IPS-15b (cell line): Measurements from ENCODE around the gene MTFP1.

Experiments
- H3K27me3 ChIP-seq: one replicate; pipeline ENCODE4 v1.6.1; 2013; ENCODE audit warnings: low read length; ENCODE audit not compliant: control insufficient read depth, insufficient read depth
- H3K36me3 ChIP-seq: one replicate; pipeline ENCODE4 v1.6.1; 2013; ENCODE audit warnings: low read length; ENCODE audit not compliant: control insufficient read depth, insufficient read depth
- H3K4me1 ChIP-seq: one replicate; pipeline ENCODE4 v1.6.1; 2013; ENCODE audit warnings: mild to moderate bottlenecking, low read length; ENCODE audit not compliant: control insufficient read depth, insufficient read depth
- H3K4me3 ChIP-seq: one replicate; pipeline ENCODE4 v1.5.1; 2013; ENCODE audit warnings: low read depth, low read length
- H3K9ac ChIP-seq: one replicate; pipeline ENCODE4 v1.6.1; 2013; ENCODE audit warnings: low read depth, mild to moderate bottlenecking, low read length
- H3K9me3 ChIP-seq: one replicate; pipeline ENCODE4 v1.6.1; 2013; ENCODE audit warnings: mild to moderate bottlenecking, low read length; ENCODE audit not compliant: control insufficient read depth, insufficient read depth

Gene MTFP1

DNA sequence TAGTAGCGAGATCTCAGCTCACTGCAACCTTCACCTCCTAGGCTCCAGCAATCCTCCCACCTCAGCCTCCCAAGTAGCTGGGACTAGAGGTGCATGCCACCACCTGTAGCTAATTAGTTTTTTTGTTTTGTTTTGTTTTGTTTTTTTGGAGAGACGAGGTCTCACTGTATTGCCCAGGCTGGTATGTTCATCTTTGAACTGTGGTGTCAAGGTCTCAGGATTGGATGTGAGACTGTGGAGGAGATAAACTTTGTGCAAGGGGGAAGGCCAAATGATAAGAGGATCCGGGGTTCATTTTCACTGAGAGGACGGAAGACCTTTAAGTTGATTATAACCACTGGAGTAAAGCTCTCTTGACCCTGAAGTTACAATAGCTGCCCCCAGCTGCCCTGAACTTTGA, 19.8 kb upstream of the MTFP1 start:
- Histone ChIP-seq H3K4me3 (no peak overlapping the region), H3K4me1 (peaks cover 7% of the 10 kb centered on the region), H3K9me3 (no peaks in the 10 kb centered on the region), H3K36me3 (peaks cover 12% of the 10 kb centered on the region), H3K9ac (no peak overlapping the region), H3K27me3 (no peaks in the 10 kb centered on the region)

DNA sequence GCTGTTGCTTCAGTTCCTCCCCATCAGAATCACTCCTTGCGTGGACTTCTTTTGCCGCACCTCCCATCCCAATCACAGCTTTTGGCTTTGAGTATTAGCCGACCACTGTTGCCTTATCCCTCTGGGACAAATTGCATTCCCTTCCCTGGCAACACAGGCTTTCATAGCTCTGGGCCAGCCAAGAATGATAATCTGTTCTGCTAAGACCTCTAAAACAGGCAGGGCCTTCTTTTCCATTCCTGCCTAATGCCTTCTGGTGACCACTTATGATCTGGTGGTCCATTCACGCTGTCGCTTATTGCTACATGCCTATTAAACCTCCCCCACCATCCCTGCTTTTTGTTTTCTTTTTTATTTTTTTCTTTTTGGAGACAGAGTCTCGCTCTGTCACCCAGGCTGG, 19.2 kb upstream of the MTFP1 start:
- Histone ChIP-seq H3K27me3 (no peaks in the 10 kb centered on the region), H3K36me3 (peaks cover 12% of the 10 kb centered on the region), H3K4me1 (peaks cover 7% of the 10 kb centered on the region), H3K9ac (no peak overlapping the region), H3K9me3 (no peaks in the 10 kb centered on the region), H3K4me3 (no peak overlapping the region)

DNA sequence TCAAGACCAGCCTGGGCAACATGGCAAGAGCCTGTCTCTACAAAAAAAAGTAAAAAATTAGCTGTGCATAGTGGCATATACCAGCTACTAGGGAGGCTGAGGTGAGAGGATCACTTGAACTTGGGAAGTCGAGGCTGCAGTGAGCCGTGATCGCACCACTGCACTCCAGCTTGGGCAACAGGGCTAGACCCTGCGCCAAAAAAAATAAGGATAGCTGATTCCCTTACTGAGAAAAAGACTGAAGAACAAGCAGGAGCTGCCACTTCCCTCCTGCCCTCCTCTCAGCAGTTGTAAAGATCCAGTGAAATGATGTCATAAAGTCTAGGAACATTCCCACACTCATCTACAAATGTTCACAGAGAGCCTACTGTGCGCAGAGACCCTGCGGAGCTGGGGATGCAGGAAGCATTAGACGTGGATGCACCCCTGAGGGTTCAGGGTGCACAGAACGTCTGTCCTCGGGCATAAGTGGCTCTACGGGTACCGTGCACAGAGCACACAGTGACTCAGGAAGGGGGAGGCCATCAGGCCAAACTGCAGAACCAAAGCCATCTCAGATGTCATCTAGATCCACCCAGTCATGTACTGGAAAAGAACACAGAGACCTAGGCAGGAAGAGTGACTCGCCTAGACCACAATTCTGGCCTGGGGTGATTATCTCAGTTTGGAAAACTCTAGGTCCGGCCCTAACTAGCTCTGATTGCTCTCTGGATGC, 17.0 kb upstream of the MTFP1 start:
- Histone ChIP-seq H3K9me3 (no peaks in the 10 kb centered on the region), H3K36me3 (peaks cover 16% of the 10 kb centered on the region), H3K9ac (no peak overlapping the region)

DNA sequence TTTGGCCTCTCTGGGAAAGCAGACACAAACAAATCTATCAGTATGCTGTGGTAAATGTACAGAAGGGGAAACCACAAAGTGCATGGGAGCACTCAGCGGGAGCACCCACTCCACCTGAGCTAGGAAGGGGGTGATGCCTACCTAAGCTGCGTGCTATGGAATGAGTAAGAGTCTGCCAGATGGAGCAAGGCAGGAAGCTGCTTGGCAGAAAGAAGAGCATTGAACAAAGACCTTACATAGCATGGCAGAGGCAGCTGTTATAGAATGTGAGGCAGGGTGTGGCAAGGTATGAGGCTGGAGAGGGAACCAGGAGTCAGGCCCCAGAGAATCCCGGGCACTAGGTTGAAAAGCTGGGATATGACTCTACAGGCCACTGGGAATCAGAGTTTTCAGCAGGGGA, 13.8 kb upstream of the MTFP1 start:
- no peaks in the 10 kb centered on the region for H3K4me1 ChIP-seq
- peaks cover 21% of the 10 kb centered on the region for H3K36me3 ChIP-seq

More for the DNA sequence above, 17.0 kb upstream of the MTFP1 start:
- Histone ChIP-seq H3K27me3 (no peaks in the 10 kb centered on the region), H3K4me3 (no peak overlapping the region), H3K4me1 (no peaks in the 10 kb centered on the region)

DNA sequence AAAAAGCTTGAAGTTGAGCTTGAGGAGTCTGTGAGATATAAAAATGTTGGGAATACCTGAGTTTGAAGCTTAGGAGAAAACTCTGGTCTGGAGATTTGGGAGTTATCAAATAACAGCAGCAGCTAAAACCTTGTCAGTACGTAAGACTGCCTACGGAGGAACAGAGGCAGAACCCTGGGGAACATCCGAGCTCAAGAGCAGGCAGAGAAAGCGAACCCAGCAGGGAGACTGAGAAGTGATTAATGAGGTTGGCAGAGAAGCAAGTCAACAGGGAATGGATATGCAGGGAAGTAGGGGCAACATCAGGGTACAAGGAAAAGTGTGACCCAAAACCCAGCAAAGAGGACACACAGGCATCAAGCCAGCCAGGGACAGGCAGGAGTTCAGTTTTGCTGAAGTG, 12.6 kb upstream of the MTFP1 start:
- Histone ChIP-seq H3K4me1 (no peaks in the 10 kb centered on the region), H3K9ac (no peak overlapping the region), H3K36me3 (peaks cover 15% of the 10 kb centered on the region), H3K4me3 (no peak overlapping the region), H3K27me3 (no peaks in the 10 kb centered on the region), H3K9me3 (no peaks in the 10 kb centered on the region)

More for the DNA sequence above, 13.8 kb upstream of the MTFP1 start:
- Histone ChIP-seq H3K27me3 (no peaks in the 10 kb centered on the region), H3K4me3 (no peak overlapping the region), H3K9me3 (no peaks in the 10 kb centered on the region), H3K9ac (no peak overlapping the region)

DNA sequence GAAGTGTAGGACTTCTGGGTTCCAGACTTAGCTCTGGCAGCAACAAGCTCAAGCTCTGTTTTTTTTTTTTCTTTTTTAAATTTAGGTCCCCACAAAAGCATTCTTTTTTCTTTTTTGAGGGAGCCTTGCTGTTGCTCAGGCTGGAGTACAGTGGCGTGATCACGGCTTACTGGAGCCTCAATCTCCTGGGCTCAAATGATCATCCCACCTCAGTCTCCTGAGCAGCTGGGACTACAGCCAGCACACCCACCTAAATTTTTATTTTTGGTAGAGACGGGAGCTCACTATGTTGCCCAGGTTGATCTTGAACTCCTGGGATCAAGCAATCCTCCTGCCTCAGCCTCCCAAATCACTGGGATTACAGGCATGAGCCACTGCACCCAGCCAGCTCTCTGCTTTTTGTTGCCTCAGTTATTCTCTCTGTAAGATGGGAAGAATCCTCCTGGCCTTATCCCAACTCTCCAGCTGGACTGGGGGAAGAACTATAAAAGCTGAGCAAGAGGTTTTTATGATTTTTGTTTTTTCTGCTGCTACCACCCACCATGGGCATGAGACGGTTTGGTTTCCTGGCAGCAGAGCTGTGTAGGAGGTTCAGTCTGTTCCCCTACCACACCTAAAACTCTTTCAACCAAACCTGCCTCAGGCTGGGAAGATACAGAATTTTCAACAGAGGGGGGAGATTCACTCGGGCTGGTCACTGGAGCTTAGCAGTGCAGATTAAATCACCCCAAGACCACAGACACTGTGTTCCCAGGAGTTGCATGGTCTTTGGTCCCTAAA, 11.6 kb upstream of the MTFP1 start:
- no peak overlapping the region for H3K4me3 ChIP-seq
- H3K27me3 ChIP-seq = no peaks in the 10 kb centered on the region
- peaks cover 15% of the 10 kb centered on the region for H3K36me3 ChIP-seq
- H3K4me1 ChIP-seq = no peaks in the 10 kb centered on the region
- H3K9me3 ChIP-seq = no peaks in the 10 kb centered on the region
- H3K9ac ChIP-seq = no peak overlapping the region

DNA sequence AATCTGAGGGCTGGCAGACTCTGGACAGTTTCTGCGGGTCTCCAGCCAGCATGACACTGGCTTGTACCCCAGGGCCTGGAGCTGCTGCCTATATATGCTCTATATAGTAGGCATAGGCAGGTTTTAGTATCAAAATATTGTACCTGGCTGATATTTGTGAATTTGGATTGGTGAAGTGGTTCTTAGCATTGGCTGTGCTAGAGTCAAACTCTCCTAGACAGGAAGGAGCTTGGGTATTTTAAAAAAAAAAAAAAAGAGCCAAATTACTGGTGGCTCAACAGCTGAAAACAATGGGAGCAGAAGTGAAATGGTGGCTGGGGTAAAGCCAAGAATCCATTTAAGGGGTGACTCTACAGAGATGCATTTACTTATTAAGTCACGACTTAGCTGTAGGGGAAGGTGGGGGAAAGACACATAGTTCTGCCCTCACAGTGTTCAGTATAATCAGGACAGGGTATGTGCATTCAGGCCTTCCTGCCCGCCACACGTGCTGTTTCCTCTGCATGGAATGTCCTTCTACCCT, 11.0 kb upstream of the MTFP1 start:
- Histone ChIP-seq H3K27me3 (no peaks in the 10 kb centered on the region), H3K36me3 (peaks cover 15% of the 10 kb centered on the region), H3K4me1 (no peaks in the 10 kb centered on the region), H3K9ac (no peak overlapping the region), H3K4me3 (no peak overlapping the region), H3K9me3 (no peaks in the 10 kb centered on the region)

DNA sequence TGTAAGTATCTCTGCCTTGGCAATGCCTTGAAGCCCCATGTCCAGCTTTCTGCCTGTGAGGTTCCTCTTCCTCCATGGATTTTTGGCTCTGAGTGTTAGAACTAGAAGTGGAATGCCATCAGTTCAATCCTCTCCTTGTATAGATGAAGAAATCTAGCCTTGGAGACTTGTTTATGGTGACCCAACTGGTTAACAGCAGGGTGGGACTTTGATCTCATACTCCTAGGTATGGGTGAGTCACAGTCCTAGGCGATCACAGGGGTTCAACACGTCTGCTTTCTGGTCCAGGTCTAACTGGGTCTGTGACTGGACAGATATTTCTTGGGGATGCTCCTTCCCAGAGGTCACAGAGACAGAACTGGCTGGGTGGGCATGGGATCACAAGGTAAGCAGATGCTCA, 9.2 kb upstream of the MTFP1 start:
- no peak overlapping the region for H3K9ac ChIP-seq
- peaks cover 11% of the 10 kb centered on the region for H3K36me3 ChIP-seq
- H3K4me1 ChIP-seq = no peaks in the 10 kb centered on the region
- H3K9me3 ChIP-seq = no peaks in the 10 kb centered on the region
- H3K27me3 ChIP-seq = no peaks in the 10 kb centered on the region
- no peak overlapping the region for H3K4me3 ChIP-seq

DNA sequence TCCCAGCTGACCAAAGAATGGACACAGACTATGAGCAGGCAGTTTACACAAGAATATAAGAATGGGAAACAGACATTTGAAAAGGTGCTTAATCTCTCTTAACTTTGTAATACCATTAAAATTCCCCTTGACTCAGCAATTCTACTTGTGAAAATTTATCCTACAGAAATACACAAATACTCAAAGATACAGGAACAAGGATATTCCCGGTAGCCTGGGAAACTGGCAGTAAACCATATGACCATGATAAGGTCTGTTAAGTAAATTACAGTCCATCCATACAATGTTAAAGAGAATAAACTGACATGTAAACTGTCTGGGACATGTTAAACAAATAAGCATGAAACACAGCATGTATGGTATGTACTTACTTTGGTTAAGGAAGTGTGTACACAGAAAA, 8.7 kb upstream of the MTFP1 start:
- Histone ChIP-seq H3K27me3 (no peaks in the 10 kb centered on the region), H3K9me3 (no peaks in the 10 kb centered on the region), H3K36me3 (peaks cover 9% of the 10 kb centered on the region), H3K4me1 (no peaks in the 10 kb centered on the region), H3K9ac (no peak overlapping the region), H3K4me3 (no peak overlapping the region)

DNA sequence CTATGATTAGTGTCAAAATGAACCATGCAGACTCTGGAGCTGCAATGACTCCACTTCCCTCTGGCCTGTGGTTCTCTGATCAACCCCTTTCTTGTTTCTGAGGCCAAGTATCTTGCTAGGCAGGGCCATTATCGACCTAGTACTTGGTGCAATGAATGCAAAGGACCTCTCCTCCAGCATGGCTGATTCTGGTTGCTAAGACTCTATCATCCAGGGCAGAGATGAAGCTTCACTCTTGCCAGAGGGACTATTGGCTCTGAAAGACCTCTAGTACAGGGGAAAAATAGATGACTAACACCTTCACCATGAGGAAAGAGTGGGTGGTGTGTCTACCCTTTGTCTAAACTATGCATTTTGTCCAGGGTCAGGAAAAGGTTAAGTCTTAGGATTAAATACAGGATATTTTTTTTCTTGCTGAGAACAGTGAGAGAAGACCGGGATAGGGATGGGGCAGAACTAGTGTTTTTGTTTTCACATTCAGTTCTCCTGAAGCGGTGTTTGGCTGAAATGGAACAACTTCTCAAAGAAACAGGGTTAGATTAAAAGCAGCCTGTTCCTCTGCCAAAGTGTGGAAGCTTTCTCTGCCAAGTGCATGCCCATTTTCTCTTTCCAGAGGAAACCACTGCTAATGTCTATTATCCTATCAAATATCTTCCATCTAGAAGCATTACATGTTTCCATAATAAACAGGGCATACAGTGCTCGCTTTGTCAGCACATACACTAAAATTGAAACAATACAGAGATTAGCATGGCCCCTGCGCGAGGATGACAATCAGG, 5.0 kb upstream of the MTFP1 start:
- Histone ChIP-seq H3K36me3 (peaks cover 7% of the 10 kb centered on the region), H3K9ac (no peak overlapping the region), H3K4me3 (no peak overlapping the region)

DNA sequence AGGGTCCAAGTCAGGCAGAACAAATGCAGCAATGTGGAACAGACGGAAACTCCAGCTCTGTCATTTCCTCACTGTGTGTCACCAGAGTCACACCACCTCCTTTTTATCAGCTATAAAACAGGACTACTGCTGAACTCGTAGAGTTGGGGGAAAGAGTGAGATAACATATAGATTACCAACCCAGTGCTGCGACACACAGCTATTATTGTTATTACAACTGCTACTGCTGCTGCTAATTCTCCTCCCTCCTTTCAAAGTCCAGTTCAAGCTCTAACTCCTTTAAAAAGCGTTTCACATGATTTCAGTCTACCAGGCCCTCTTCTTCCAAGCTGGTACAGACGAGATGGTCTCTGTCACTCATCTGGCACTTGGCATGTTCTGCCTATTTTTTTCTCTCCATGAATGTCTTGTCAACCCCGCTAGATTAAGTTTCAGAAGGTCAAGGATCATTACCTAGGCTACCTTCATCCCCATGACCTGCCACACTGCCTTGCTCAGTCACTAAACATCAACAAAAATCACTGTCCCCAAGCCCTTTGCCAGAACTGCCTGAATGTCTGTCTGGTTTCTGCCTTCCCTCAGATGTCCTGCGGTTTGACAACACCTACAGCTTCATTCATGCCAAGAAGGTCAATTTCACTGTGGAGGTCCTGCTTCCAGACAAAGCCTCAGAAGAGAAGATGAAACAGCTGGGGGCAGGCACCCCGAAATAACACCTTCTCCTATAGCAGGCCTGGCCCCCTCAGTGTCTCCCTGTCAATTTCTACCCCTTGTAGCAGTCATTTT, 3.7 kb upstream of the MTFP1 start:
- Histone ChIP-seq H3K27me3 (no peaks in the 10 kb centered on the region), H3K4me1 (peaks cover 9% of the 10 kb centered on the region), H3K4me3 (peak overlapping the region; percentile 6), H3K9ac (no peak overlapping the region), H3K9me3 (no peaks in the 10 kb centered on the region), H3K36me3 (peaks cover under 1% of the 10 kb centered on the region)

More for the DNA sequence above, 5.0 kb upstream of the MTFP1 start:
- H3K27me3 ChIP-seq = no peaks in the 10 kb centered on the region
- no peaks in the 10 kb centered on the region for H3K9me3 ChIP-seq
- peaks cover 6% of the 10 kb centered on the region for H3K4me1 ChIP-seq
